ENCODE data around the gene ADCY1.

Gene ADCY1

GRCh38 chr7:45569290-45569685 is 4.9 kb upstream of the ADCY1 start:
- TF ChIP-seq ZNF274 (IDR thresholded peaks at IDR 0.05; ENCODE audit: low read depth, low read length) (no peak), YY1 (IDR thresholded peaks at IDR 0.05; ENCODE audit: insufficient read depth, insufficient read length) (no peak), SUZ12 (IDR thresholded peaks at IDR 0.05; ENCODE audit: extremely low read depth, insufficient read depth, insufficient read length) (no peak)
- no peak for DNase-seq (ENCODE audit: low read depth, low spot score)

GRCh38 chr7:45570797-45571196 is 3.4 kb upstream of the ADCY1 start:
- Histone ChIP-seq H3K36me3 (ENCODE audit: insufficient read depth, insufficient read length, low read length) (no peaks in the 10 kb centered on the region), H3K9me3 (ENCODE audit: insufficient read depth, low read length) (no peaks in the 10 kb centered on the region), H3K4me3 (ENCODE audit: insufficient read length, low read depth) (no peak overlapping the region), H3K27me3 (ENCODE audit: insufficient read depth, insufficient read length) (peaks cover 44% of the 10 kb centered on the region), H3K4me1 (ENCODE audit: insufficient read depth, insufficient read length) (peaks cover 7% of the 10 kb centered on the region), H3K9ac (ENCODE audit: insufficient read length, low read depth) (no peak overlapping the region)
- DNase-seq (ENCODE audit: low read depth, low spot score), result no peak
- TF ChIP-seq YY1 (IDR thresholded peaks at IDR 0.05; ENCODE audit: insufficient read depth, insufficient read length) (no peak), ZNF274 (IDR thresholded peaks at IDR 0.05; ENCODE audit: low read depth, low read length) (no peak), SUZ12 (IDR thresholded peaks at IDR 0.05; ENCODE audit: extremely low read depth, insufficient read depth, insufficient read length) (no peak)

More at GRCh38 chr7:45569290-45569685, 4.9 kb upstream of the ADCY1 start:
- Histone ChIP-seq H3K9me3 (ENCODE audit: insufficient read depth, low read length) (no peaks in the 10 kb centered on the region), H3K9ac (ENCODE audit: insufficient read length, low read depth) (no peak overlapping the region), H3K4me3 (ENCODE audit: insufficient read length, low read depth) (no peak overlapping the region), H3K27me3 (ENCODE audit: insufficient read depth, insufficient read length) (peaks cover 31% of the 10 kb centered on the region), H3K4me1 (ENCODE audit: insufficient read depth, insufficient read length) (peaks cover 5% of the 10 kb centered on the region), H3K36me3 (ENCODE audit: insufficient read depth, insufficient read length, low read length) (no peaks in the 10 kb centered on the region)

GRCh38 chr7:45573204-45573603 is 964 bp upstream of the ADCY1 start:
- Histone ChIP-seq H3K4me3 (ENCODE audit: insufficient read length, low read depth) (peak overlapping the region; percentile 61), H3K27me3 (ENCODE audit: insufficient read depth, insufficient read length) (peaks cover 59% of the 10 kb centered on the region), H3K36me3 (ENCODE audit: insufficient read depth, insufficient read length, low read length) (no peaks in the 10 kb centered on the region), H3K9me3 (ENCODE audit: insufficient read depth, low read length) (no peaks in the 10 kb centered on the region), H3K9ac (ENCODE audit: insufficient read length, low read depth) (no peak overlapping the region), H3K4me1 (ENCODE audit: insufficient read depth, insufficient read length) (peaks cover 14% of the 10 kb centered on the region)
- TF ChIP-seq SUZ12 (IDR thresholded peaks at IDR 0.05; ENCODE audit: extremely low read depth, insufficient read depth, insufficient read length) (no peak), ZNF274 (IDR thresholded peaks at IDR 0.05; ENCODE audit: low read depth, low read length) (no peak), YY1 (IDR thresholded peaks at IDR 0.05; ENCODE audit: insufficient read depth, insufficient read length) (no peak)
- no peak for DNase-seq (ENCODE audit: low read depth, low spot score)

GRCh38 chr7:45574416-45574668 is 174 bp downstream of the ADCY1 start:
- no peak for DNase-seq (ENCODE audit: low read depth, low spot score)
- Histone ChIP-seq H3K4me3 (ENCODE audit: insufficient read length, low read depth) (peak overlapping the region; percentile 82), H3K9me3 (ENCODE audit: insufficient read depth, low read length) (no peaks in the 10 kb centered on the region), H3K36me3 (ENCODE audit: insufficient read depth, insufficient read length, low read length) (no peaks in the 10 kb centered on the region), H3K4me1 (ENCODE audit: insufficient read depth, insufficient read length) (peaks cover 22% of the 10 kb centered on the region), H3K27me3 (ENCODE audit: insufficient read depth, insufficient read length) (peaks cover 59% of the 10 kb centered on the region), H3K9ac (ENCODE audit: insufficient read length, low read depth) (peak overlapping the region; percentile 90)
- no peak for TF ChIP-seq ZNF274 (IDR thresholded peaks at IDR 0.05; ENCODE audit: low read depth, low read length)
- no peak for TF ChIP-seq YY1 (IDR thresholded peaks at IDR 0.05; ENCODE audit: insufficient read depth, insufficient read length)
- TF ChIP-seq SUZ12 (IDR thresholded peaks at IDR 0.05; ENCODE audit: extremely low read depth, insufficient read depth, insufficient read length), result no peak

GRCh38 chr7:45574669-45575500 is 717 bp downstream of the ADCY1 start:
- Histone ChIP-seq H3K27me3 (ENCODE audit: insufficient read depth, insufficient read length) (peaks cover 59% of the 10 kb centered on the region), H3K9ac (ENCODE audit: insufficient read length, low read depth) (peak overlapping the region; percentile 90), H3K9me3 (ENCODE audit: insufficient read depth, low read length) (no peaks in the 10 kb centered on the region), H3K36me3 (ENCODE audit: insufficient read depth, insufficient read length, low read length) (no peaks in the 10 kb centered on the region), H3K4me3 (ENCODE audit: insufficient read length, low read depth) (peak overlapping the region; percentile 82), H3K4me1 (ENCODE audit: insufficient read depth, insufficient read length) (peaks cover 25% of the 10 kb centered on the region)
- no peak for TF ChIP-seq ZNF274 (IDR thresholded peaks at IDR 0.05; ENCODE audit: low read depth, low read length)
- TF ChIP-seq SUZ12 (IDR thresholded peaks at IDR 0.05; ENCODE audit: extremely low read depth, insufficient read depth, insufficient read length), result no peak
- TF ChIP-seq YY1 (IDR thresholded peaks at IDR 0.05; ENCODE audit: insufficient read depth, insufficient read length), result no peak
- peak; percentile 68 for DNase-seq (ENCODE audit: low read depth, low spot score)

GRCh38 chr7:45575501-45576248 is 1.5 kb downstream of the ADCY1 start:
- Histone ChIP-seq H3K4me1 (ENCODE audit: insufficient read depth, insufficient read length) (peaks cover 30% of the 10 kb centered on the region), H3K36me3 (ENCODE audit: insufficient read depth, insufficient read length, low read length) (no peaks in the 10 kb centered on the region), H3K9me3 (ENCODE audit: insufficient read depth, low read length) (no peaks in the 10 kb centered on the region), H3K4me3 (ENCODE audit: insufficient read length, low read depth) (peak overlapping the region; percentile 82), H3K27me3 (ENCODE audit: insufficient read depth, insufficient read length) (peaks cover 59% of the 10 kb centered on the region), H3K9ac (ENCODE audit: insufficient read length, low read depth) (peak overlapping the region; percentile 90)
- DNase-seq (ENCODE audit: low read depth, low spot score), result no peak
- TF ChIP-seq YY1 (IDR thresholded peaks at IDR 0.05; ENCODE audit: insufficient read depth, insufficient read length) (no peak), SUZ12 (IDR thresholded peaks at IDR 0.05; ENCODE audit: extremely low read depth, insufficient read depth, insufficient read length) (no peak), ZNF274 (IDR thresholded peaks at IDR 0.05; ENCODE audit: low read depth, low read length) (no peak)

- Histone ChIP-seq H3K27me3 (ENCODE audit: insufficient read depth, insufficient read length) (peaks cover 55% of the 10 kb centered on the region), H3K4me3 (ENCODE audit: insufficient read length, low read depth) (no peak overlapping the region)
These were observed 2.2 kb downstream of the ADCY1 start for GRCh38 chr7:45576249-45576929.

More at GRCh38 chr7:45576249-45576929, 2.2 kb downstream of the ADCY1 start:
- Histone ChIP-seq H3K9me3 (ENCODE audit: insufficient read depth, low read length) (no peaks in the 10 kb centered on the region), H3K36me3 (ENCODE audit: insufficient read depth, insufficient read length, low read length) (no peaks in the 10 kb centered on the region), H3K9ac (ENCODE audit: insufficient read length, low read depth) (no peak overlapping the region), H3K4me1 (ENCODE audit: insufficient read depth, insufficient read length) (peaks cover 35% of the 10 kb centered on the region)
- TF ChIP-seq YY1 (IDR thresholded peaks at IDR 0.05; ENCODE audit: insufficient read depth, insufficient read length) (no peak), ZNF274 (IDR thresholded peaks at IDR 0.05; ENCODE audit: low read depth, low read length) (no peak), SUZ12 (IDR thresholded peaks at IDR 0.05; ENCODE audit: extremely low read depth, insufficient read depth, insufficient read length) (no peak)
- DNase-seq (ENCODE audit: low read depth, low spot score), result no peak

Measured in NT2/D1 (cell line).